NCI-H524 (cell line): Measurements from ENCODE around the gene RNF144A.
A peak's percentile ranks its signal among the peaks of the same experiment; 100 is the strongest.
"Not testable (repeated sequence)": the region's sequence is repeated elsewhere in the genome, so short reads cannot be mapped to it uniquely, and the experiment has no call there.

Source experiments
- DNase-seq, 2 experiments: peaks; one replicate each; lab custom pipeline; 2025; lab: John Stamatoyannopoulos, UW

The RNF144A gene

GRCh38 chr2:6929196-6929819 is 12.1 kb downstream of the RNF144A start:
- DNase-seq: no peak

GRCh38 chr2:6930923-6931647 is 13.9 kb downstream of the RNF144A start:
- DNase-seq: no peak

- DNase-seq: no peak
Measured at GRCh38 chr2:6931753-6932152, 14.5 kb downstream of the RNF144A start.

- no peak for DNase-seq
Measured at GRCh38 chr2:6932206-6932605, 15.0 kb downstream of the RNF144A start.

GRCh38 chr2:6932828-6933227 is 15.6 kb downstream of the RNF144A start:
- DNase-seq: no peak

- no peak for DNase-seq
Measured at GRCh38 chr2:6933911-6934310, 16.7 kb downstream of the RNF144A start.

- DNase-seq: no peak
Measured at GRCh38 chr2:6934345-6934744, 17.1 kb downstream of the RNF144A start.

- DNase-seq: no peak
Measured at GRCh38 chr2:6934758-6935651, 17.8 kb downstream of the RNF144A start.

GRCh38 chr2:6935652-6936020 is 18.4 kb downstream of the RNF144A start:
- DNase-seq: not testable (repeated sequence)

- no peak for DNase-seq
Measured at GRCh38 chr2:6937157-6937556, 19.9 kb downstream of the RNF144A start.

- no peak for DNase-seq
Measured at GRCh38 chr2:6937582-6937981, 20.4 kb downstream of the RNF144A start.

- no peak for DNase-seq
Measured at GRCh38 chr2:6939071-6939470, 21.9 kb downstream of the RNF144A start.

- DNase-seq: no peak
Measured at GRCh38 chr2:6940820-6941219, 23.6 kb downstream of the RNF144A start.

GRCh38 chr2:6941299-6942046 is 24.3 kb downstream of the RNF144A start:
- peak in 1 of 2 experiments; percentile 25 for DNase-seq

GRCh38 chr2:6942848-6943247 is 25.6 kb downstream of the RNF144A start:
- DNase-seq: no peak

- no peak for DNase-seq
Measured at GRCh38 chr2:6943523-6943922, 26.3 kb downstream of the RNF144A start.

- no peak for DNase-seq
Measured at GRCh38 chr2:6943971-6944370, 26.8 kb downstream of the RNF144A start.

- no peak for DNase-seq
Measured at GRCh38 chr2:6944555-6944954, 27.3 kb downstream of the RNF144A start.

GRCh38 chr2:6945087-6945813 is 28.0 kb downstream of the RNF144A start:
- DNase-seq: no peak

- DNase-seq: no peak
Measured at GRCh38 chr2:6945821-6946220, 28.6 kb downstream of the RNF144A start.

GRCh38 chr2:6946722-6947121 is 29.5 kb downstream of the RNF144A start:
- no peak for DNase-seq
